Colonic mucosa (tissue), 4 donors: ENCODE data around the gene HOXB13. TPM values are rescaled to one million over a fixed set of nuclear protein-coding genes. Genes with fewer than 3 reads are reported as not detected.
A peak's percentile ranks its signal among the peaks of the same experiment; 100 is the strongest.

Experiments used
- DNase-seq: peaks from one replicate; pipeline ENCODE4 v3.0.0-alpha.2; 2020
- H3K27ac ChIP-seq: fragments of 200-600 bp; one replicate; pipeline ENCODE4 v1.8.0; 2021
- H3K27me3 ChIP-seq: fragments of 200-600 bp; one replicate; pipeline ENCODE4 v1.8.0; 2021
- H3K36me3 ChIP-seq: fragments of 200-600 bp; one replicate; pipeline ENCODE4 v1.8.0; 2021
- H3K4me1 ChIP-seq: fragments of 200-600 bp; one replicate; pipeline ENCODE4 v1.8.0; 2021; ENCODE audit warnings: mild to moderate bottlenecking
- H3K4me3 ChIP-seq: fragments of 200-600 bp; one replicate; pipeline ENCODE4 v1.8.0; 2021
- H3K9ac ChIP-seq, 2 donors: one replicate each; pipeline ENCODE4 v1.7.0; 2013; ENCODE audit warnings: control low read depth in 2 of 2, low read depth in 2 of 2, low read length in 2 of 2
- H3K9me3 ChIP-seq: fragments of 200-600 bp; one replicate; pipeline ENCODE4 v1.8.0; 2021
- intact Hi-C: fragments of 100-400 bp; cut with DNase I; formaldehyde crosslinking; loops from one replicate; pipeline ENCODE4 v1.14.1; 2022
- total RNA-seq, 2 donors: library from RNA; stranded (reverse); fragmentation: NEBNext Ultra II Directional in 1 of 2; extraction: Animal tissue kit (Norgen Biotek cat#: 25700) in 1 of 2; gene quantifications; one replicate each; pipeline ENCODE4 v1.2.1, GENCODE V29; 2021
- TF ChIP-seq, protein P1 (sequence below): fragments of 200-600 bp; IDR thresholded peaks from one replicate; pipeline ENCODE4 v1.8.0; 2022; ENCODE audit warnings: antibody characterized with exemption, mild to moderate bottlenecking
- donor health status: healthy.
- donor health status: DM: no; HTN: no; CAD: no.
- donor health status: DM: no; HTN: no; CAD: no.

The HOXB13 gene
- total RNA-seq, 2 donors from 2014 or later, result 82.9 to 122 TPM

DNA sequence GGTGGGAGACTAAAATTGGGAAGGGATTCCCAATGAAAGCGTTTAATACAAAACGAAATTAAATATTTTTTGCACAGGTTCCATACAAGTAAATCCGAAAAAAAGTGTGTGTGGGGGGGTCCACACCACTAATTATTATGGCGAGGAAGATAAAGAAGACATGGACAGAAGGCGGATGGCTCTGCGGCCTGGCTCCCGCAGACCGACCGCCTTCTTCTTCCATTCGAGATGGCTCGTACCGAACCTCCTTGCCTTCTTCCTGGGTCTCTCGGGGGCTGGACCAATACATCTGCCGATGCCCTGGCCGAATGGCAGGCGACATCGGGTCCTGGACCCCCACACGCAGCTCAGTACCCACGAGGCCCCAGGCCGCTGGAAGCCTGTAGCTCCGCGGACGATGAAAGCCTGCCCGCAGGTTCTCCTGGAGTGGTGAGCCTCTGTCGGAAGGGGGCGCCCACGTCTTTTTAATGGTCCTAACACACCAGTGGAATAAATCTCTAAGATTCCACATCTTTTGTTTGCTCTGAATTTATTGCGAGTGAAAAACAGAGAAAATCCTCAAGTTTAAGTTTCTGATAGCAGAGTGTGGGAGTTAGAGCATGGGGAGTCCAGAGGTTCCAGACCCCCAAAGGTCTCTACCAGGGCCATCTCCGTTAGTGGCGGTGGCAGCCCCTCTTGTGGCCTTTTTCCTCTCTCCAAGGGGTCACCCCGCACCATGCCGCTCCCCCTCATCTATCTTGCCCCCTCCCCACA, 4.1 kb downstream of the HOXB13 start:
- intact Hi-C loops, result loop anchor here (2.0 to 5.0 kb wide), 3 partner anchors 66 to 153 kb away; no protein-coding TSS in a partner anchor
- H3K9me3 ChIP-seq, result no peaks in the 10 kb centered on the region
- peak; percentile 98 for DNase-seq
- peaks cover 45% of the 10 kb centered on the region for H3K27me3 ChIP-seq
- H3K36me3 ChIP-seq, result no peaks in the 10 kb centered on the region
- H3K27ac ChIP-seq, result peak overlapping the region; percentile 85
- no peak overlapping the region for H3K9ac ChIP-seq
- no peaks in the 10 kb centered on the region for H3K4me1 ChIP-seq
- TF ChIP-seq, protein P1, sequence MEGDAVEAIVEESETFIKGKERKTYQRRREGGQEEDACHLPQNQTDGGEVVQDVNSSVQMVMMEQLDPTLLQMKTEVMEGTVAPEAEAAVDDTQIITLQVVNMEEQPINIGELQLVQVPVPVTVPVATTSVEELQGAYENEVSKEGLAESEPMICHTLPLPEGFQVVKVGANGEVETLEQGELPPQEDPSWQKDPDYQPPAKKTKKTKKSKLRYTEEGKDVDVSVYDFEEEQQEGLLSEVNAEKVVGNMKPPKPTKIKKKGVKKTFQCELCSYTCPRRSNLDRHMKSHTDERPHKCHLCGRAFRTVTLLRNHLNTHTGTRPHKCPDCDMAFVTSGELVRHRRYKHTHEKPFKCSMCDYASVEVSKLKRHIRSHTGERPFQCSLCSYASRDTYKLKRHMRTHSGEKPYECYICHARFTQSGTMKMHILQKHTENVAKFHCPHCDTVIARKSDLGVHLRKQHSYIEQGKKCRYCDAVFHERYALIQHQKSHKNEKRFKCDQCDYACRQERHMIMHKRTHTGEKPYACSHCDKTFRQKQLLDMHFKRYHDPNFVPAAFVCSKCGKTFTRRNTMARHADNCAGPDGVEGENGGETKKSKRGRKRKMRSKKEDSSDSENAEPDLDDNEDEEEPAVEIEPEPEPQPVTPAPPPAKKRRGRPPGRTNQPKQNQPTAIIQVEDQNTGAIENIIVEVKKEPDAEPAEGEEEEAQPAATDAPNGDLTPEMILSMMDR, result peak; percentile 73
- H3K4me3 ChIP-seq, result peak overlapping the region; percentile 45

DNA sequence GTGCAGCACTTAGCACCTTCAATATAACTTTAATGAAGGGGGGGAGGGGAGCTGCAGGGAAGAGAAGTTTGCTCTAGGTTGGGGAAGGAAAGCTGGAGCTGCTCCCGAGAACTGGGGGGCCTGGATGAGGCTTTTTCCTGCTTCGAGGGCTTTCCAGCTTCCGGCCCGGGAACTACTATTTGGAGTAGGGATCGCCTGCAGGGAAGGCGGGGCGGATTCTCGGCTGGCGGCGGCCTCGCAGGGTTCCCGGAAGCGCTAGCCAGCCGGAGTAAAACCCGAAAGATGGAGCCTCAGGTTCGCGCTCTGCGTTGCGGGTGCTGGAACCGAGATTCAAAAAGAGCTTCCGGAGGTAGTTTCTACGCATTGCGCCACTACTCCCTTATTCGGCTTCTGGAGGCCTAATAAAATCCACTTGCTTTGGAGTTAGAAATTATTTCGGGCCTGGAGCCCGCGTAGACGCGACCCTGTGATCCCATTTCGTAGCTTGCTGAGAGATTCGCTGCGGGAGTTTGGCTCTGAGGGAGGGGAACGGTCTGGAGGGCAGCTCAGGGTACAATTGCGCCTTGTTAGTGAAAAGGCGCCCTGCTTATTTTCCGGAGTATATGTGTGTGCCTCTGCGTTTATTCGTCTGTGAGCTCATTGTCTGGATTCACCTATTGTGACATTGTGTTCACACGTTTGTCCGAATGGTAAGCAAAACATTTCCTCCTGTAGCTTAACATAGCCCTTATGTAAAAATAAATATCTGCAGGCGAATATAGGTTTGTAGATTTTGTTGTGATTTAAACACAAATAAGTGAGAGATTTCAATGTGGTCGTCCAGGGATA, 4.9 kb downstream of the HOXB13 start:
- peak; percentile 74 for DNase-seq
- H3K4me1 ChIP-seq, result no peaks in the 10 kb centered on the region
- peak overlapping the region; percentile 45 for H3K4me3 ChIP-seq
- H3K9ac ChIP-seq, result peak overlapping the region in 1 of 2 donors; percentile 28
- H3K36me3 ChIP-seq, result no peaks in the 10 kb centered on the region
- peak overlapping the region; percentile 85 for H3K27ac ChIP-seq
- intact Hi-C loops, result loop anchor here (2.0 to 5.0 kb wide), 3 partner anchors 67 to 154 kb away; no protein-coding TSS in a partner anchor
- TF ChIP-seq, protein P1, result no peak
- peaks cover 50% of the 10 kb centered on the region for H3K27me3 ChIP-seq
- no peaks in the 10 kb centered on the region for H3K9me3 ChIP-seq

GRCh38 chr17:48722915-48723422, 5.6 kb downstream of the HOXB13 start, which contains the start of gene PRAC2:
TSS of gene PRAC2 (plus strand) at chr17:48723185. CDS start at chr17:48724411, 1,226 bp downstream.
- peak within 1 kb of the TSS; percentile 85 for H3K27ac ChIP-seq
- peak within 1 kb of the TSS; percentile 45 for H3K4me3 ChIP-seq
- TF ChIP-seq, protein P1, result no peak
- H3K36me3 ChIP-seq, result no peaks in the 10 kb centered on the region
- no peaks in the 10 kb centered on the region for H3K4me1 ChIP-seq
- intact Hi-C loops, result loop anchor here (5.0 kb wide), 2 partner anchors 81 to 154 kb away; no protein-coding TSS in a partner anchor
- H3K9ac ChIP-seq, result peak within 1 kb of the TSS in 1 of 2 donors; percentile 28
- H3K27me3 ChIP-seq, result peaks cover 48% of the 10 kb centered on the region
- H3K9me3 ChIP-seq, result no peaks in the 10 kb centered on the region
- peak; percentile 85 for DNase-seq

DNA sequence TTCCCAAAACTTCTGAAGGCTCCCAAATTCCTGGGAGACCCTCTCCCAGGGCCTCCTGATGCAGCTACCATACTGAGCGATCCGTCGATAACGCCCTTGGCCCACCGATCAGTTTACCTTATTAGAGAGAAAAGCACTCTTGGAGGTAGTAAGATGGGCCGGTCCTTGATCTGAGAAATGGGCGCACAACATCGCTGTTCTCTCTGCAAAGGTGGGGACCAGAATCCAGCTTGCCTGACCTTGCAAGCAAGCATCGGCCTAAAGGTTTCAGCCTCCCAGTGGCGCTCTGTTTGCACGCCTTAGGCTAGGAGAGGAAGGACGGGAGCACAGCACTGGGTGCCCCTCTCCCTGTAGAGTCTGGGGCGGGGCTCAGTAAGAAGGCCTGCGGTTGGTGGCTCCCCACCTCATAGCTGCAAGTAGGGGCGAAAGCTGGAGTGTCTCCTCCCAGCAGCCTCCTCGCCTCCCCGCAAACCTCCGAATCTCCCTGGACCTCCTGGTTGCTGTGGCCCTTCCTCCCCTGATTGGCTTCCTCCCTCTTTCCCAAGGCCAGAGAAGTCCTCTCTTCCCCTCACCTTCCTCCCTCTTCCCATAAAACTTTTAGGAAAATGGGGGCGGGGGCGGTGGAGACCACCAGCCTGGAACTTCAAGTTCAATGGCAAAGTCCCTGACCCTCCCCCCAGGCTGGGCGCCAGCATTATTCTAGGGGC, 6.2 kb downstream of the HOXB13 start, which contains the start of gene PRAC1:
TSS of gene PRAC1 (minus strand) at position 318 of the 707 bp plus-strand sequence. CDS start at position 192, 126 bp downstream.
- intact Hi-C loops, result loop anchor here (5.0 kb wide), 2 partner anchors 80 to 155 kb away; no protein-coding TSS in a partner anchor
- no peaks in the 10 kb centered on the region for H3K9me3 ChIP-seq
- peak within 1 kb of the TSS; percentile 85 for H3K27ac ChIP-seq
- no peaks in the 10 kb centered on the region for H3K36me3 ChIP-seq
- peak; percentile 88 for DNase-seq
- H3K9ac ChIP-seq, result peak within 1 kb of the TSS in 1 of 2 donors; percentile 26
- H3K4me3 ChIP-seq, result peak within 1 kb of the TSS; percentile 45
- H3K4me1 ChIP-seq, result no peaks in the 10 kb centered on the region
- TF ChIP-seq, protein P1, result no peak
- H3K27me3 ChIP-seq, result peaks cover 47% of the 10 kb centered on the region
